Stimulated activated CD8-positive, alpha-beta memory T cell treated with anti-CD3 and anti-CD28 coated beads, Interleukin-2, amount 100 ng/mL, for 1 hour (primary cell): ENCODE data around the gene PLXNB3.

Experiments
- DNase-seq, 2 donors: peaks; one replicate each; pipeline ENCODE4 v3.0.0-alpha.2; 2020; ENCODE audit warnings: low read depth in 2 of 2

PLXNB3 gene

DNA sequence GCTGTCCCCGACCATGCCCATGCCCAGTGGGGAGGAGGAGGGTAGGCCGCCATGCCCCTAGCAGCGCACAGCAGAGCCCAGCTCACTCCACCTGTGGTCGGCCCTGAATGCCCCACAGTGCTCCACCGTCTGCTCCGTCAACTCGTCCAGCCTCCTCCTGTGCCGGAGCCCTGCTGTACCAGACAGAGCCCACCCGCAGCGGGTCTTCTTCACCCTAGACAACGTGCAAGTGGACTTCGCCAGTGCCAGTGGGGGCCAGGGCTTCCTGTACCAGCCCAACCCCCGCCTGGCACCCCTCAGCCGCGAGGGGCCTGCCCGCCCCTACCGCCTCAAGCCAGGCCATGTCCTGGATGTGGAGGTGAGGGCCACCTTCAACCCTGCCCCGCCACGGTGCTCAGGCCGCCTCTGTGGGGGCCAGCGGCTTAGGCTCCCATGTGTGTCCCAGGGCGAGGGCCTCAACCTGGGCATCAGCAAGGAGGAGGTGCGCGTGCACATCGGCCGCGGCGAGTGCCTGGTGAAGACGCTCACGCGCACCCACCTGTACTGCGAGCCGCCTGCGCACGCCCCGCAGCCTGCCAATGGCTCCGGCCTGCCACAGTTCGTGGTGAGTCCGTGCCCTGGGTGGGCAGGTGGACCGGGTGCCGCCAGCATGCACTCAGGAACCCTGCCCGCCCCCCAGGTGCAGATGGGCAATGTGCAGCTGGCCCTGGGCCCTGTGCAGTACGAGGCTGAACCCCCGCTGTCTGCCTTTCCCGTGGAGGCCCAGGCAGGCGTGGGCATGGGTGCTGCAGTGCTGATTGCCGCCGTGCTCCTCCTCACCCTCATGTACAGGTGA lies 9.9 kb downstream of the PLXNB3 start:
- DNase-seq, result no peak

- DNase-seq, result no peak
Measured at GRCh38 chrX:153774576-153775292, 10.7 kb downstream of the PLXNB3 start.

GRCh38 chrX:153775293-153776119 lies 11.5 kb downstream of the PLXNB3 start:
- DNase-seq, result no peak

GRCh38 chrX:153776120-153776599 lies 12.1 kb downstream of the PLXNB3 start:
- no peak for DNase-seq

- no peak for DNase-seq
Measured at GRCh38 chrX:153776611-153777045, 12.6 kb downstream of the PLXNB3 start.

DNA sequence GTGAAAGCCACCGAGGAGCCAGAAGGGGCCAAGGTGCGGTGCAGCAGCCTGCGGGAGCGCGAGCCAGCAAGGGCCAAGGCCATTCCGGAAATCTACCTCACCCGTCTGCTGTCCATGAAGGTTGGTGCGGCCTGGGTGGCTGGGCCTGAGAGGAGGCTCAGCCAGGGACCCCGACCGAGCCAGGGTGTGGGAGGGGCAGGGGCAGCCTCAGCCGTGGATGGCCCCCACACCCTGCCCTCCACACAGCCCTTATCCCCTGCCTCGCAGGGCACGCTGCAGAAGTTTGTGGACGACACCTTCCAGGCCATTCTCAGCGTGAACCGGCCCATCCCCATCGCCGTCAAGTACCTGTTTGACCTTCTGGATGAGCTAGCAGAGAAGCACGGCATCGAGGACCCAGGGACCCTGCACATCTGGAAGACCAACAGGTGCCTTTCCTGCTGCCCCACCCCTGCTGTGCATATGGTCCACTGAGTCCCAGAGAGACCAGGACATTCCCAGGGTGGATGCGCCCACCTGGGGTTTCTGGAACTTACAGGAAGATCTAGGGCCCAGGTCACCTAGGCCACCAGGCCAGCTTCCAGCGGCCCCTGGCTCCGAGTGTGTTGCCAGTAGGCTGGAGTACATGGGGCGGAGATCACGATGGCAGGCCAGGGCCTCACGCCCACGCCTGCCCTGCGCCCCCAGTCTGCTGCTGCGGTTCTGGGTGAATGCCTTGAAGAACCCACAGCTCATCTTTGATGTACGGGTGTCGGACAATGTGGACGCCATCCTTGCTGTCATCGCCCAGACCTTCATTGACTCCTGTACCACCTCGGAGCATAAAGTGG lies 13.4 kb downstream of the PLXNB3 start:
- DNase-seq, result no peak

DNA sequence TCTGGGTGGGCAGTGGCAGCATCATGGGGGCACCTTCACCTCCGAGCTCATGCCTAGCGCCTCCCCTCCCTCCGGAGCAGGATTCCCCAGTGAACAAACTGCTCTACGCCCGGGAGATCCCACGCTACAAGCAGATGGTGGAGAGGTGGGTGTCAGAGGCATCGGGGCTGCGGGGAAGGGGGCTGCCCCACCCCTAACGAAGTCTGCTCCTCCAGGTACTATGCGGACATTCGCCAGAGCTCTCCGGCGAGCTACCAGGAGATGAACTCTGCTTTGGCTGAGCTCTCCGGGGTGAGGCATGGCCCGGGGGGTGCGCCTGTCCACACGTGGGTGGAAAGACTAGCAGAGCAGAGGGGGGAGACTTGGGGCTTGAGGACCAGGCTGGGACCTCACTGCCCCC lies 14.1 kb downstream of the PLXNB3 start:
- no peak for DNase-seq

DNA sequence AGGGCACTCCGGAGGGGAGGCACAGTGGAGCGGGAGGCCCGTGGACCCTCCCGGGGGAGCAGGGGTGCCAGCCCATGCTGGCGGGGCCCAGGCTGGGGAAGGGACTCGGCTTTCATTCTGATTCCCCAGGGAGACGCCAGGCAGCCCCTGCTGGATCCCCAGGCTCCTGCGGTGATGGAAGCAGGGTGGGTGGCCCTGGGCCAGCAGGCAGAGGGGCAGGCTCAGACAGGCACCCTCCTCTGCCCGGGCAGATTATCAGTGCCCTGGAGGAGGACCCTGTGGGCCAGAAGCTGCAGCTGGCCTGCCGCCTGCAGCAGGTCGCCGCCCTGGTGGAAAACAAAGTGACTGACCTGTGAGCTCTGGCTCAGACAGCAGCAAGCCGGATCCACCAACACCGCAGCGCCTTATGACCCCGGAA lies 14.6 kb downstream of the PLXNB3 start:
- no peak for DNase-seq

- DNase-seq, result no peak
Measured at GRCh38 chrX:153779891-153780677, 16.0 kb downstream of the PLXNB3 start.

GRCh38 chrX:153780678-153781427 lies 16.8 kb downstream of the PLXNB3 start, which contains the start of gene SRPK3:
TSS of gene SRPK3 (plus strand) at chrX:153781041. CDS start at chrX:153781087, 46 bp downstream.
- DNase-seq, result no peak

DNA sequence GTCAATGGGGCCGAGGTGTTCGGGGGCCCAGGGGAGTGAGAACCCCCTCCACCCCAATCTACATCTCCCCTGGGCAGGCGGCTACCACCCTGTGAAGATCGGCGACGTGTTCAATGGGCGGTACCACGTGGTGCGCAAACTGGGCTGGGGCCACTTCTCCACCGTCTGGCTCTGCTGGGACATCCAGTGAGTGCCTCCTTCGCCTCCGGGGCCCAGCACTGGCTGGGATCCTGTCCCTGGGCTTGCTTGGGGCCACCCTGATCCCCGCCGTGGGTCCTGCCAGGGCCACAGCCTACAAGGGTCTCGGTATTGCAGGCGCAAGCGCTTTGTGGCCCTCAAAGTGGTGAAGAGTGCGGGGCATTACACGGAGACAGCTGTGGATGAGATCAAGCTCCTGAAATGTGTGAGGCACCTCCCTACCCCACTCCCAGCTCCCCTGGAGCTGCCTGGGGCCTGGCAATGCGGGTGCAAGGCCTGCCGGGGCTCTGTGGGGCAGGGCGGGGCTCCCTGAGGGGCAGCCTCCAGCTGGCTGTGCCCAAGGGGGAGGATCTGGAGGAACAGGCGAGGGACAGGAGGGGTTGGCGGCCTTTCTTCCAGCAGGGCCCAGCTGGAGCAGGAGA lies 17.5 kb downstream of the PLXNB3 start:
- DNase-seq, result no peak

GRCh38 chrX:153782313-153782712 lies 18.3 kb downstream of the PLXNB3 start:
- no peak for DNase-seq

DNA sequence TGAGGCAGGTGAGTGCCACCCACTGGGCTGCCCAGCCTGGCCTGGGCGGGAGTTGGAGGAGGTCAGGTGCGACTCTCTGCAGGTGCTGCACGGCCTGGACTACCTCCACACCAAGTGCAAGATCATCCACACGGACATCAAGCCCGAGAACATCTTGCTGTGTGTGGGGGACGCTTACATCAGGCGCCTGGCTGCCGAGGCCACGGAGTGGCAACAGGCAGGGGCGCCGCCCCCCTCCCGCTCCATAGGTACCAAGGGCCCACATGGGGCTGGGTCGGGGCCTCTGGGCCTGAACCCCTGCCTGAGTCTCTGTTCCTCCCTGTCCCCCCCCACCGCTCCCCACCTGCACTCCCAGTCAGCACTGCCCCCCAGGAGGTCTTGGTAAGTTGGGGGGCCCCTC lies 18.8 kb downstream of the PLXNB3 start:
- no peak for DNase-seq

- DNase-seq, result no peak
Measured at GRCh38 chrX:153783378-153784013, 19.4 kb downstream of the PLXNB3 start.

- DNase-seq, result no peak
Measured at GRCh38 chrX:153784325-153784967, 20.4 kb downstream of the PLXNB3 start.

- DNase-seq, result no peak
Measured at GRCh38 chrX:153786669-153787068, 22.6 kb downstream of the PLXNB3 start.

DNA sequence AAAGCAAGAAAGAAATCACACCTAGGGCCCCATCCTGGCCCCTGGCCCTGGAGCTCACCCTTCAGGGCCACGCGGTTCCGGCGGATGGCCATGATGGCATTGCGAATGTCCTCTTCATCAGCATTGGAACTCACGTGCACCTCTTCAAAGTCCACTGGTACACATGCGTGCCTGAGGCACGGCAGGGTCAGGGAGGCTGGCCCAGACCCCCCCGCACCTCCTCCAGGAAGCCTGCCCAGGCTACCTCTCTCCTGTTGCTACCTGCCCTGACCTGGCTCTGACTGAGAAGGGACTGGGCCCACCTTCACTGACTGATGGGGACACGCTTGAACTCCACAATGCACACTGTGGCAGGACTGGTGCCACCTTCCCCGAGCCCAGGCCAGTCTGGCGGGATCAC lies 25.6 kb downstream of the PLXNB3 start:
- no peak for DNase-seq
